DMS153 (cell line): ENCODE data around the gene CACTIN.
"Not testable (repeated sequence)": the region's sequence is repeated elsewhere in the genome, so short reads cannot be mapped to it uniquely, and the experiment has no call there.

Source experiments
- DNase-seq: peaks from one replicate; lab custom pipeline; 2025; lab: John Stamatoyannopoulos, UW

Gene CACTIN

DNA sequence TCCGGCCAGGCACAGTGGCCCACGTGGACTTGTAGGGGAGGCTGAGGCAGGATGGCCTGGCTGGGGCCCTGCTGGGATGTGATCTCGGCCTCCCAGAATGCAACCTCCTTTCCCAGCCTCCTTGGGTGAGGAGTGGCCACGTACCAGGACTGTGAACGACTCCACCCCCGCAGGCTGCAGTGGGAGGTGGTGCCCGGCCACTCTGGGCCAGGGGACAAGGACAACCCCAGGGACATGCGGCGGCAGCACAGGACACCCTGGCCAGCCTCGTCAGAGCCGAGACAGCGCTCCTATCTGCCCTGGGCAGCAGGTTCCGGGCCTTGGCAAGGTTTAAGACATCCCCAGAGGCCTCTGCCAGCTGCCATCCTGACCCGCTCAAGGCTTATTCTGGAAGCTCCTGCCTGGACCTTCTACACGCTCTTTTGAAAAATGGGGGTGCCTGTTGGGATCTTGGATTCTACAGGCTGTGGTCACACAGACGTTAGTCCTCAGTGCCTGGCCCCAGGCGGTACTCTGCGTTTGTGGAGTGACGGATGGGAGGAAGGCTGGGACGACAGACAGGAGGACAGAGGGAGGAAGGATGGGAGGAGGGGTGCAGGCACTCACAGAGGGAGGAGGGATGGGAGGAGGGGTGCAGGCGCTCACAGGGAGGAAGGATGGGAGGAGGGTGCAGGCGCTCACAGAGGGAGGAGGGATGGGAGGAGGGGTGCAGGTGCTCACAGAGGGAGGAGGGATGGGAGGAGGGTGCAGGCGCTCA lies 19.9 kb upstream of the CACTIN start:
- DNase-seq: no peak

DNA sequence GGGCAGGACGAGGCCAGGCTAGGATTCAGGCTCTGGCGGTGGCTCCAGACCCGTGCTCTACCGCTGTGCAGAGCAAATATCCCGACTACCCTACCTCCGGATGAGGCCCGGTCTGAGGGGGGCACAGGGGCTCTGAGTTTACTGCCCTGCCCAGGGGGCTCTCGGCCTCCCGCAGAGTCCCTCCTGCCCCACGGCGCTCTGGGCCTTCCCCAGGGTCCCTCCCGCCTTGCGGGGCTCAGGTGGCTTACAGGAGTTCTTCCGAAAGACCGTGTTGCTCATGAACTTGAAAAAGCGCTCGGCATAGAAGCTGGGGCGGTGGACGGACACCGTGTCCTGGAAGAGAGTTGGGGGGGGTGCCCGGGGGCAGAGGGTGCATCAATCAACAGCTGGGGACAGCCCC lies 19.1 kb upstream of the CACTIN start:
- no peak for DNase-seq

DNA sequence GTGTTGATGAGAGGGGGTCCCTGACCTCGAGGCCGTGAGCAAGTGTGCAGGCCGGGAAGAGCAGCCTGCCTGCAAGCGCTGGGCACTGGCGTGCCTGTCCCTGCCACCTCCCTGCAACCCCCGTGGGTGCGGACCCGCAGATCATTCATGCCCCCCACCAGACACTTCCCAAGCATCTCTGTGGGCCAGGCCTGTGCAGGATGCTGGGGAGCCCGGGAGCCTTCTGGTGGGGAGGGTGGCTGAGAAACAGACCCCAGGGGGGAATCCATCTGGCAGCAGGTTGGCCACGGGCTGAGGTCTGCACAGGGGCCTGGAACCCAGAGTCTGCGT lies 18.4 kb upstream of the CACTIN start:
- no peak for DNase-seq

DNA sequence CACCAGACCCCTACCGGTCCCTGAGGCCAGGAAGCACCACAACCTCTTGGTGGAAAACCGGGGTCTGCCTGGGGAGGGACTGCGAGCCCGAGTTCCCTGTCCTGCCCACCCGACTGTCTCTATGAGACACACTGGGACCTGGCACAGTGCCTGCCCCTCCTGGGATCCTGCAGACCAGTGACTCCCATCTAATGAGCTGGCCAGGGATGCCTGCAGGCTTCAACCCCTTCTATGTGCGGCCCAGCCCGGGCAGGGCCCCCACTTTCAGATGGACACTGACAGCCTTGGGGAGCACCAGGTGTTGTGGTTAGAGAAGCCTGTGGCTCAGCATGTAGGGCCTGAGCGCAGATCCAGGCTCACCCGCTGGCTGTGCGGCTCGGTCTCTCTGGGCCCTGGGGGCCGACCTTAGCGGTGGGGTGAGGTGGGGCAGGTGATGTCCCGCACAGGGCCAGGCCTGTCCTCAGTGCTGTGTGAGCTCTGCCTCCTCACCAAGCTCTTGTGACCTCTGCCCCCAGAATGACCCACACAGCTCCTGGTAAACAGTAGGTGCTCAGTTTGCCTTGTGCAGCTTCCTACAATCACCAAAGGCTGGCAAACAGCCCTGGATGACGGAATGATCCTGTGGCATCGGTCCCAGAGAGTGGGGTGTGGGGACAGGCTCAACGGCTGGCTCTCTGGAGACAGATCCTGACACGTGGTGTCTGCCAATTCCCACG lies 17.9 kb upstream of the CACTIN start:
- DNase-seq: no peak

DNA sequence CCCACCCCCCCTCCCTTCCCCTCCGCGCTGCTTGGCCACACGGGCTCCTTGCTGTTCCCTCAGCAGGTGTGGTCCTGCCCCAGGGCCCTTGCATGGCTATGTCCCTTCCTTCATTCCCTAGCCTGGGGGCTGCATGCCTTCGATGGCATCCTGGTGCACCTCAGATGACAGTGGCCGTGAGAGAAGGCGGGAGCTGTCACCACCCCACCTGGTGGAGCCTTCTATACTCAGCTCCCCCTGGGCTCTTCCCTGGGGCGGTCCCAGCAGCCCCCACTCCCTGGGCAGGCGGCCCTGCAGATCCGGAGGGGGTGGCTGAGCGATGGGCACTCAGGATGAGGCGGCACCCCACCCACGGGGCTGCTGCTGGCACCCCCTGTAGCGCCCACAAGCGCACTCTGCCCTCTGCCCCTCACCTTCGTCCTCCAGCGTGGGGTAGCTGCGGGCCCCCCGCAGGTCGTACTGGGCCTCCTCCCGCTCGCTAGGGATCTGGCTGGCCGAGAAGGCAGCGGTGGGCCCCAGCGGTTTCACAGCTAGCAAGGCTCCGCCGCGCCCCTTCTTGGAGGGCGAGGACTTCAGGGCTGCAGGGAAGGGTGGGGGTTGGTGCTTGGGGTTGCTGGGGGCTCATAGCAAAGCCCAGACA lies 17.2 kb upstream of the CACTIN start:
- DNase-seq: no peak

DNA sequence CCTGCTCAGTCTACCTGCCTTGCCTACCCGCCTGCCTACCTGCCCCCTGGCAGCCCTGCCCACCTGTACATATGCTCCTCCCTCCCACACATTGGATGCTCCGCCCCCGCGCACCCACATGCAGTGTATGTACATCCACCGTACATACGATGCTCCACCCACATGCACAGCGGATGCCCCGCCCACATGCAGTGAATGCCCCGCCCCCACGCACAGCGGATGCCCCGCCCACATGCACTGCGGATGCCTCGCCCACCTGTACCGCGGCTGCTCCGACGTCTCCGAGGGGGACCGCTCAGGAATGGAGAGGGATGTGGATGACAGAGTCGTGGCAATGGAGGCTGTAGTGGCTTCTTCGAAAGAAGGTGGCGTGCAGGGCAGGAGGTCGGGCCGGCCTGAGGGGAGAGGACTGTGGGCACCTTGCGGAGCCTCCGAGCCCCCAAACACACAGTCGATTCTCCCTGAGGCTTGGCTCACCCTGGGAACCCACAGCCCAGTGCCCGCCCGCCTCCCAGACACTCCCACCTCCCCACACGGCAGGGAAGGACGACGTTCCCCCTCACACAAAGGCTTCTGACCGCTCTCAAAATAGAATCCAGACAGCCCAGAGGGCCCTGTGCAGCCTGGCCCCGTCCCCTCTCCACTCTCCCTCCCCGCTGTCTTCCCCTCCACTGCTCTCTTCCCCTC lies 16.5 kb upstream of the CACTIN start:
- no peak for DNase-seq

DNA sequence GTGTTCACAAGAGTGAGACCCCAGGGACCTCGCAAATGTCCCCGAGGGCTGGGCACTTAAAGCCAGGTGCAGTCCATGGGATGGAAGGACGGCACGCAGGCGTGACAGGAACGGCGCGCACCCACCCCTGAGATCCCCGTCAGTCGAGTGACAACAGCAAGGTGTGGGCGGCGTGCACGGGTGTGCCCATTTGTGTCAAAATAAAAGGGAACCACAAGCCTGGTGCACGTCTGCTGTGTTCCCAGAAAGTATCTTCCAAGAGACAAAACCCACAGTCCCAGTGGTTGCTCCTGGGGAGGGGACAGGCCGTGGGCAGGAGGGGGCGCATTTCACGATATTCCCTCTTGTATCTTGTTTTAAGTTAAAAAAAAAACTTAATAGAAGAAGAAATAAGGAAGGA lies 15.7 kb upstream of the CACTIN start:
- no peak for DNase-seq

DNA sequence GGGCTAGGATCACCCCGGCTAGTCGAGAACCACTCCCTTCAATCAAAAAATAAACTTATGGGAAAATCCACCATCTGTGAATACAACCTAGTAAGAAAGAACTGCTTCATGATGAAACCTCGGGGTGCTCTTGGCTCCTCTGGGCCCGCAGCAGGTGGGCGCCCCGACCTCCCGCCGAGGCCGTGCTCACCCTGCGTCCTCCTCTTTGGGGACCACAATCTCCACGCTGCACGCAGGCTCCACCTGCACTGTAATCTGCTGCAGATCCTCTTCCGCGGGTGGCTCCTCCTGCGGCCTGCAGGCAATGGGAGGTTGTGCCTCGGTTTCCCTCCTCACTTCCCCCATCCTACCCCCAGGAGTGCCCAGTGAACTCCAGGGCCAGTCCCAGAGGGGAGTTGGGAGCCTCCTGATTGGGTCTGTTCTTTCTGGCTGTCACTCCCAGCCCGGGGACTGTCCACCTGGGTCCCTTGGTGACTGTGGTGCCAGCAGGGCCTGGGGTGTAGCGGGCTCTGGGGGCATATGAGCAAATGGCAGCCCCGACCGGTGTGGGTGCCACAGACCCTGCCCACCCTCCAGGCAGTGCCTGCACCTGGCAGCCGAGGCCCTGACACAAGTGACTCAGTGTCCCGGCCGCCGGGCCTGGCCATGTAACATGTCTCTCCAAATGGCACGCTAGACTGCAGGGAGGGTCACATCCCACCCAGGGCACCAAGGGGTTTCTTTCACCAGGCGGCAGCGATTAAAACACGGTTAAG lies 15.1 kb upstream of the CACTIN start:
- no peak for DNase-seq

DNA sequence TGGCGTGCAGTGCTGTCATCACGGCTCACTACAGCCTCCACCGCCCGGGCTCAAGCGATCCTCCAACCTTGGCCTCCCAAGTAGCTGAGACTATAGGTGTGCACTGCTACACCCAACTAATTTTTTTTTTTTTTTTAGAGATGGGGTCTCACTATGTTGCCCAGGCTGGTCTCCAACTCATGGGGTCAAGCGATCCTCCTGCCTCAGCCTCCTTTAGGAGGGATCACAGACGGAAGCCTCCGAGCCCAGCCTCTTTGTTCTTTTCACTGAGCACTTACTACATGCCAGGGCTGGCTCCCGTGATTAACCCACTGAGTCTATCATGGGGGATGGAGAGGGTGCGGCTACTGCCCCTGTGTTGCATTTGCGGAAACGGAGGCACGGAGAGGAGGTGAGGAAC lies 12.9 kb upstream of the CACTIN start:
- no peak for DNase-seq

DNA sequence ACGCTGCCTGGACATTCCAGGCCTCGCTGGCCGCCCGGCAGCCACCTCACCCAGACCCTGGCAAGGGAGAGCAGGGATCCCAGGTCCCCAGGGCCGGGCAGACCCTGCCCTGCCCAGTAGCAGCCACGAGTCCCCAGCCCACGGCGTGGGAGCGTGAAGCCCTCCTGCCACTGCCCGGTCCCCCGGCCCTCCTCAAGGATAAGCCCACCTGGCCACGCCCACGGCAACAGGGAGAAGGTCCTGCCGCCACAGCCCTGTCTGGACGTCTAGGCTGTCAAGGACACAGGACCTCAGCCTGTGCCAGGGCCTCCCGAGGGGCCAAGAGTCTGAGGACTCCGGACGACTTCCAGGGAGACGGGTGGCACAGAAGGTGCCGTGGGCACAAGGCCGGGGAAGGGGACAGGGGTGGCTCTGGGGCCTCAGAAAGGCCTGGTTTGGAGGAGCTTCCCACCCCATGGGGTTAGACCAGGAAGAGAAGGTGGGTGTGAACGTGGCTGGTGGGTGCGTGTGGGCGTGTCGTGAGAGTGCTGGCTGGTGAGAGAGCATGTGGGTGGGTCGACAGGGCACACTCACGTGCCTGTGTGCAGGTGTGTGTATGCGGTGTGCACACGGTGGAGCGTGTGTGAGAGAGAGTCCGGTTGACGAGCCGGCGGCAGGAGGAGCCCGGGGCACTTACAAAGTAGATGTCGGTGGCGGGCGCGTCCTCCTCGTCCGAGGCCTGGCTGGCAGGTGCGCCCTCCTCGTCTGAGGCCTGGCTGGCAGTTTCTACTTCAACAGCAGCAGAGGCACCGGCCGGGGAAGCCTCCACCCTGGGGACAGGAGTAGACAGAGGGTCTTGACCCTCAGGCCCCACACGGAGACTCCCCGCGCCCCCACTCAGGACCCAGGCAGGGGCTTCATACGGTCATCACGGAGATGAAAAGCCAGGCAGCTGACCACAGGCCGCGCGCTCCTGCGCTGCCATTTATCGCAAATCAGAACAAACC lies 11.9 kb upstream of the CACTIN start:
- no peak for DNase-seq

DNA sequence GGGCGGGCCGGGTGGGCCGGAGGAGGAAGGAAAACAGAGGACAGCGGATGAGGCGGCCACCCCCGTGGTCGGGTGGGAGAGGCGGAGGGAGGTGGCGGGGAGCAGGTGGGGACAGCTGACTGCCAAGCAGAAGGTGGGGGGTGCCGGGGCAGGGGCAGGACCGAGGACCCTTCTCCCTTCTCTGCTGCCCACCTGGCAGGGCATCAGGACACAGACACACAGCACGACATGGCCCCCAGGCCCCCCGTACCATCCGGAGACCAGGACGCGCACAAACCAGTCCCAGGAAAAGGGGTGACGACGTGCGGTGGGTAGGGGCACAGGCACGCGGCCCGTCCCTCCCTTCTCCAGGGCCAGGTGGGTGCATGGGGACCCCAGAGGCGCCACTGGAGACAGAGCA lies 11.0 kb upstream of the CACTIN start:
- no peak for DNase-seq

DNA sequence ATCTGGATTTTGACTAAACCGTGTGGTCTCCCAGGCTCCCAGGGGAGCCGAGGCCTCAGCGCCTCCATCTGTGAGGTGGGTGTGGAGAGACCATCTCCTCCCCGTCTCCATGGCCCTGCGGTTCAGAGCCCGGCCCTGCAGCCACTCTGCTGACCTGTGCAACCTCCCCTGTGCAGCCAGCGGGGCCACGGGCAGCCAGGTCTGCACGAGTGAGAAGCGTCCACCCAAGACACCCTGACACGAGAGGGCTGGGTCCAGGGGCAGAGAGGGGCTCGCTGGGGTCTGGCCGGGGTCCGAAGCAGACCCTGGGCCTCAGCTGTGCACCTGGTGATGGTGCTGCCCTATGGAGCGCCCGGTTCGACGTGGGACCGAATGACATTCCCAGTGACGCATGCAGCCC lies 10.4 kb upstream of the CACTIN start:
- DNase-seq: no peak

DNA sequence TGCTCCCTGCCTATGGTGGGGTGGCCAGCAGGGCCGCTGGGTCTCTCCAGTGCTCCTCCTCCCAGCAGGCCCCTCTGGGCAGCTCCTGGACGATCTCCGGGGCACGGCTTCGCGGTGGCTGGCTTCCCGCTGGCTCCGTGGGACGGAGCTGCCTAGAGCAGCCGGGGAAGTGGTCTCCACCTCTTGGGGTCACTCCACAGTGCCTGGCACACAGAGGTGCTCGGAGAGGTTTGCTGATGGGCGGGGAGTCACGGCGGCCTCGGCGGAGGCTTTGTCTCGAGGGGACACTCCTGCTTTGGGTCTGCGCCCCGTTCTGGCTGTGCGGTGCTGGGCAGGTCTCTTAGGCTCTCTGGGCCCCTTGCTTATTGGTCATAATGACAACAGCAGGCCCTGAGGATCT lies 9.9 kb upstream of the CACTIN start:
- no peak for DNase-seq

DNA sequence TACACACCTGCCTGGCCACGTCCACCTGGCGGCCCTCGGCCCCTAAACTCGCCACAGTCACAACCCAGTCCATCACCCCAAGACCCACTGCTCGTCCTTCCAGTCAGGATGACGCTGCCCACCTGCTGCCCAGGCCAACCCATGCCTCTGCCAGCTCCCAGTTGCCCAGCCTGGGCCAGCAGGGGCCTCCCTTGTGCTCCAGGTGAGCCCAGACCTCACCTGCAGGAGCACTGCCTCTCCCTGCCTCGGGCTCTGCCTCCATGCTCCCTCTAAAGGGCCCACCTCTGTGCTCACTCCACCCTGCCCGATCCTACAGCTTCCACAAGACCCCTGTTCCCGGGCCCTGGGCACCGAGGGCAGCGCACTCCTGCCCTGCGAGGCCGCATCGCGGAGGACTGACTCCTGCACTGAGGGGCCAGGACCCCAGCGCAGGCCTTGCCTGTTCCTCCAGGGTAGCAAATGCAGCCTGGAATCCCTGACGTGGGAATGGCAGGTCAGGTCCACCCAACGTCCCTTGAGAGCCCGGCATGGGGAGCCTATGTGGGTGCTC lies 8.0 kb upstream of the CACTIN start:
- no peak for DNase-seq

DNA sequence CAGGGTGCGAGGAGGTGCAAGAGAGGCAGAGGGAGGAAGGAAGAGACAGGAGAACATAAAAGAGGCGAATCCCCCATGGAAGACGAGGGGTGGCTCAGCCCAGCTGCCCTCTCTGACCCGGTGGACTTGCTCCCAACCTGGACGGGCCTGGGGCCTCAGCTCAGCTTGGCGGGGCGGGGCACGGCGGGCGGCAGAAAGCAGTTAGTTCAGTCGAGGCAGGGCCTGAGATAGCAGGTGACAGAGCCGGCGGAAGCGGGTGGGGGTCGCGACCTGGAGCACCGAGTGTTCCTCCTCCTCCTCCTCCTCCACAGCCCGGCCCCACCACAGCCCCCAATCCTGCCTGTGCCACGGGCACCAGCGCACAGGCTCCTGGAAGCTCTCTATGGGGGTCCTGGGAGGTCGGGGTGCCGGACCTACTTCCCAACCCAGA lies 7.0 kb upstream of the CACTIN start:
- no peak for DNase-seq

DNA sequence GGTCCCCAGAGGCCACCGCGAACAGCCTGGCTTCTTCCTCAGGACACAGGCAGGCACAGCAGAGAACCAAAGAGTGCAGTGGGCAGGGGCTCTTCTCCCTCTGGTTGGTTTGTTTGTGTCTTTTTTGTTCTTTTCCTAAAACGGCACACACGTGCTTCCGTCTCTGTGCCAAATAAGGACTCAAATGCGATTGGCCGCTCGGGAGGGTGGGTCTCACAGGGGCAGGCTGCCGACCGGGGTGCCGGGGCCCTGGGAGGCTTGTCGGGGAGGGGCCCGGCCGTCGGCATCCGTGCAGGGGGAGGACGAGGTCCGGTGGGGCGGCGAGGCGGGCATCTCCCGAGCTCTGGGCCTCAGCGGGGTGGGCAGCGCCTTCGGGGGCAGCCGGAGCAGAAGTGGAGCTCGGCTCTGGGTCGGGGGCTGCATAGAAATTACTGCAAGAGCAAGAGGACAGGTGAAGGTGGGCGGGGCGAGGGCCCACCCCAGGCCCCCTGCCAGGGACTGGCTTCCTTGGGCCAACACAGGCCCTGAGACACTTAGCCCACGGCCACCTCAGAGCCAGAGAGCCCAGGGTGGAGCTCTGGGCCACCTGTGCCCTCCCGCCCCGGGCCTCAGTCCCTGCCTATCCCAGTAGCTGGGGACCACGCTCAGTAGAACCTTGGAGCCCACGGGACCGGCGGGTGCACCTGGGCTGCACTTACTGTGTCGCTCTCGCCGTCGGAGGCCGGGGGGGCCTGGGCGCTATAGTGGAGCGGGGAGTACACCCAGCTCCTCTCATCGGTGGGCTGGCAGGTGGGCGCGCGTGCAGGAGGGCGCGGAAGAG lies 6.4 kb upstream of the CACTIN start:
- DNase-seq: no peak

DNA sequence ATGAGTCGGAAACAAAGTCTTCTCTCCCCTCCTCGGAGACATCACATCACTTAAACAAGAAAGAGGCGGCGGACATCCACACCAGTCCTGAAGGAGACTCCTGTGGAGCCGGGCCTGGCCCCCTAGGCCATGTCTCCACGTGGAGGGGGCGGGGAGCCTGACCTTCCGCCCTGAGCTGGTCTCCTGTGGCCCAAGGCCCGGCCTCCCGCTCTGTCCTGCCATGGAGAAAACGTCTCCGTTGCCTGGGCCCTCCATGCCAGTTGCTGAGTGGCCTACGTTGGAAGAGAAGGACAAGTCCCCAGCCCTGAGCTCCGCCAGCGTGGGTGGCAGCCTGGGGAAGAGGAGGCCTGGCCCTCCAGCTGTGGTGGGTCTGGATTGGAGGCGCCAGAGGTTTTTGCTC lies 5.5 kb upstream of the CACTIN start:
- DNase-seq: no peak

DNA sequence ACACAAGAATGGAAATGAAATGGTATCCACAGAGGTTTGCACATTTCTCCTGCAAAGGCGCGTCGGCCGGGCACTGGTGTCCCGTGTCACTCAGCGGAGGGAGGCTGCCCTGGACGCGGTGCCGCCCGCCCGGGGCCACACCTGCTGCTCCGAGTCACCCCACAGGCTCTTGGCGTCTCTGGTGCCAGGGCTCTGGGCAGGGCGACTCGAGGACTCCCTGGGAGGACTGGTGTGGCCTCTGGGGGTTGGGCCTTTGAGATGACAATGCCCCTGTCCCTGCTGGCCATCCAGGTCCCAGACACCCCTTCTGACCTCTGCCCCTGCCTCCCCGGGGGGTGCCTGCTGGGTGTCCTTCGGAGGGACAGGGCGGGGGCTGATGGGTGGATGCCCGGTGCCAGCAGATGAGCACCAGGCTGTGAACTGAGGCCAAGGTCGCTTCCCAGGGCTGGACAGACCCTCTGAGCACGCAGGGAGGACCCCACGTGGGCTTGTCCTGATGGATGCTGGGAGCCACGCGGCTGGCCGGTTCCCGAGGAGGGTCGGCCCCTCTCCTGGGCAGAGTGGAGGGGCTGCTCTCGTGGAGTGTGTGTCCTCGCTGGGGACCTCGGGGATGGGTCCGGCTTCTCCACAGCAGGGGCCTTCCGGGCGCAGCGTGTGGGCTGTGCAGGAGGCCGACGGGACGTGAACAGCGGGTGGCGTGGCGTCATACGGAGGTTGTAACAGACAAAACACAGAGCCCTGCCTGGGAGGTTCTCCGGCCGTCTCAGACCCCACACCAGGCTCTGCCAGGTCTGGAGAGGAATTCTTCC lies 4.7 kb upstream of the CACTIN start:
- DNase-seq: no peak

DNA sequence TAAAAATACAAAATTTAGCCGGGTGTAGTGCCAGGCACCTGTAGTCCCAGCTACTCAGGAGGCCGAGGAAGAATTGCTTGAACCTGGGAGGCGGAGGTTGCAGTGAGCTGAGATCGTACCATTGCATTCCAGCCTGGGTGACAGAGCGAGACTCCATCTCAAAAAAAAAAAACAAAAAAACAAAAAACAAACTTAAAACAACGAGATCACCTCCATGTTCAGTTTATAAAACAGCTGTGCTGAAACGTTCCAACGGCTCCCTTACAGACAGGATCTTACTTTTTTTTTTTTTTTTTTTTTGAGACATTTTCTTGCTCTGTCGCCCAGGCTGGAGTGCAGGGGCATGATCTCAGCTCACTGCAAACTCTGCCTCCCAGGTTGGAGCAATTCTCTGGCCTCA lies 2.2 kb upstream of the CACTIN start:
- not testable (repeated sequence) for DNase-seq
